HepG2 (cell line): Measurements from ENCODE around the gene SYNDIG1. TPM values are rescaled to one million over a fixed set of nuclear protein-coding genes. Genes with fewer than 3 reads are reported as not detected.

Source experiments
- ATAC-seq: fragments of 200-7000 bp; cut with Tn5 transposase; 3 replicates; pipeline ENCODE4 v1.9.1; 2020; ENCODE audit warnings: mild to moderate bottlenecking, moderate library complexity
- BruUV-seq: library from RNA; stranded (reverse); fragments of 400-500 nt; replicated peaks from 2 replicates; lab custom pipeline; 2021; lab: Mats Ljungman, UMichigan
- CTCF ChIA-PET: fragments of 300-600 bp; formaldehyde crosslinking; extraction: SDS; loops from one replicate; lab custom pipeline; 2021; ENCODE audit warnings: low total read pairs, inconsistent platforms, low intra/inter-chr PET ratio; lab: Yijun Ruan, JAX
- POLR2A ChIA-PET: fragments of 350-600 bp; sonication (Branson Sonifier 250); formaldehyde crosslinking; loops from one replicate; lab custom pipeline; 2020; ENCODE audit warnings: antibody characterized with exemption, inconsistent platforms; lab: Yijun Ruan, JAX
- DNase-seq: peaks from one replicate; pipeline ENCODE4 v3.0.0-alpha.2; 2015; ENCODE audit warnings: low spot score
- FAIRE-seq: peaks from 3 replicates; lab custom pipeline; 2011; peaks lifted over from hg19 to GRCh38; lab: Jason Lieb, UNC
- H2AFZ ChIP-seq: one replicate; pipeline ENCODE4 v1.6.1; 2011; ENCODE audit warnings: low read length, inconsistent platforms
- H3K27ac ChIP-seq: fragments of 300-600 bp; 3 replicates; pipeline ENCODE4 v1.8.0; 2011; ENCODE audit warnings: mixed run types, mild to moderate bottlenecking, mixed read lengths, low read length, inconsistent platforms; ENCODE audit not compliant: insufficient read depth; ENCODE audit errors: extremely low read length
- H3K27me3 ChIP-seq, 2 experiments: fragments of 200-600 bp in 1 of 2; 2 replicates in 1 of 2; 3 replicates in 1 of 2; pipeline versions ENCODE4 v1.6.0 to v1.8.0; 2011; ENCODE audit warnings: low read length in 2 of 2, mild to moderate bottlenecking in 2 of 2, moderate library complexity in 2 of 2, inconsistent platforms in 1 of 2; ENCODE audit not compliant: insufficient read depth in 2 of 2, control insufficient read depth in 1 of 2
- H3K36me3 ChIP-seq, 2 experiments: fragments of 200-600 bp in 1 of 2; replicated peaks in 1 of 2; 2 replicates in 1 of 2; 3 replicates in 1 of 2; pipeline versions ENCODE4 v1.5.1 to v1.8.0; 2011; ENCODE audit warnings: low read length in 2 of 2, inconsistent platforms in 1 of 2; ENCODE audit not compliant: insufficient read depth in 2 of 2, control insufficient read depth in 1 of 2
- H3K4me1 ChIP-seq: 2 replicates; pipeline ENCODE4 v1.5.1; 2012; ENCODE audit warnings: low read length, inconsistent platforms; ENCODE audit not compliant: insufficient read depth
- H3K4me2 ChIP-seq: 2 replicates; pipeline ENCODE4 v1.6.0; 2011; ENCODE audit warnings: low read depth, low read length, inconsistent platforms
- H3K4me3 ChIP-seq, 3 experiments: fragments of 200-600 bp in 1 of 3; sonication (generic), shearing (Covaris generic) in 1 of 3; replicated peaks in 1 of 3; 2 replicates each; pipeline ENCODE4 v1.5.1; 2011 to 2016; ENCODE audit warnings: low read length in 3 of 3, inconsistent platforms in 2 of 3, low read depth in 2 of 3, mild to moderate bottlenecking in 2 of 3, control low read depth in 1 of 3, mixed read lengths in 1 of 3; ENCODE audit not compliant: insufficient read depth in 1 of 3
- H3K79me2 ChIP-seq: one replicate; pipeline ENCODE4 v1.6.1; 2011; ENCODE audit warnings: low read length, inconsistent platforms; ENCODE audit not compliant: insufficient read depth
- H3K9ac ChIP-seq: 2 replicates; pipeline ENCODE4 v1.6.0; 2011; ENCODE audit warnings: mild to moderate bottlenecking, low read depth, low read length, inconsistent platforms; ENCODE audit not compliant: insufficient read depth
- H3K9me3 ChIP-seq: 2 replicates; pipeline ENCODE4 v1.5.1; 2012; ENCODE audit warnings: mild to moderate bottlenecking, low read length
- H4K20me1 ChIP-seq: 2 replicates; pipeline ENCODE4 v1.6.0; 2011; ENCODE audit warnings: inconsistent platforms, mild to moderate bottlenecking, low read length, moderate library complexity; ENCODE audit not compliant: insufficient read depth
- ATAD3A ChIP-seq: sonication (generic); formaldehyde crosslinking; IDR thresholded peaks from 2 replicates; pipeline ENCODE4 v1.4.0; 2020; ENCODE audit warnings: missing genetic modification reagents
- CEBPB ChIP-seq: IDR thresholded peaks from 2 replicates; pipeline ENCODE4 v1.6.1; 2011; ENCODE audit warnings: low read depth, low read length, improper control_type of control experiment, borderline replicate concordance
- MEF2D ChIP-seq: sonication (generic); formaldehyde crosslinking; IDR thresholded peaks from 2 replicates; pipeline ENCODE4 v1.5.1; 2020; ENCODE audit warnings: mild to moderate bottlenecking, missing genetic modification reagents
- PRPF4 ChIP-seq: fragments of 200-400 bp; formaldehyde crosslinking; IDR thresholded peaks from 2 replicates; pipeline ENCODE4 v1.6.1; 2016; ENCODE audit warnings: low read length, low read depth; ENCODE audit not compliant: poor library complexity, severe bottlenecking
- RAD51 ChIP-seq: fragments of 450-650 bp; IDR thresholded peaks from 2 replicates; pipeline ENCODE4 v1.6.1; 2016; ENCODE audit warnings: borderline replicate concordance
- SAFB2 ChIP-seq: sonication (generic); formaldehyde crosslinking; IDR thresholded peaks from 2 replicates; pipeline ENCODE4 v1.5.1; 2020; ENCODE audit warnings: missing genetic modification reagents, low read depth, mild to moderate bottlenecking, borderline replicate concordance
- ZFX ChIP-seq: sonication (generic); formaldehyde crosslinking; IDR thresholded peaks from 2 replicates; pipeline ENCODE4 v1.4.0; 2020; ENCODE audit warnings: mild to moderate bottlenecking, low read depth, missing genetic modification reagents, moderate library complexity
- ZNF234 ChIP-seq: sonication (generic); formaldehyde crosslinking; conservative IDR thresholded peaks from 2 replicates; pipeline ENCODE4 v1.5.1; 2020; ENCODE audit warnings: mild to moderate bottlenecking, missing genetic modification reagents
- ZNF33A ChIP-seq: sonication (generic); formaldehyde crosslinking; IDR thresholded peaks from 2 replicates; pipeline ENCODE4 v1.5.1; 2020; ENCODE audit warnings: missing genetic modification reagents, mild to moderate bottlenecking, moderate library complexity, borderline replicate concordance
- ZNF343 ChIP-seq: sonication (generic); formaldehyde crosslinking; IDR thresholded peaks from 2 replicates; pipeline ENCODE4 v1.4.0; 2020; ENCODE audit warnings: mild to moderate bottlenecking, missing genetic modification reagents
- ZNF460 ChIP-seq: sonication (generic); formaldehyde crosslinking; IDR thresholded peaks from 2 replicates; pipeline ENCODE4 v1.5.1; 2020; ENCODE audit warnings: missing genetic modification reagents, mild to moderate bottlenecking, borderline replicate concordance
- ZNF563 ChIP-seq: sonication (generic); formaldehyde crosslinking; IDR thresholded peaks from 2 replicates; pipeline ENCODE4 v1.8.0; 2022; ENCODE audit warnings: mild to moderate bottlenecking, moderate library complexity, missing genetic modification reagents
- ZNF660 ChIP-seq: sonication (generic); formaldehyde crosslinking; IDR thresholded peaks from 2 replicates; pipeline ENCODE4 v1.5.1; 2020; ENCODE audit warnings: mild to moderate bottlenecking, low read depth, missing genetic modification reagents, borderline replicate concordance
- ZNF782 ChIP-seq: sonication (generic); formaldehyde crosslinking; IDR thresholded peaks from 2 replicates; pipeline ENCODE4 v1.4.0; 2020; ENCODE audit warnings: missing genetic modification reagents, mild to moderate bottlenecking, borderline replicate concordance
- ZSCAN29 ChIP-seq: sonication (generic); formaldehyde crosslinking; conservative IDR thresholded peaks from 2 replicates; pipeline ENCODE4 v1.4.0; 2020; ENCODE audit warnings: mild to moderate bottlenecking, missing genetic modification reagents
- WGBS: methylation state at CpG from one replicate; pipeline ENCODE4 v1.1.6; 2017; ENCODE audit warnings: low lambda C conversion rate; 5-methylcytosine and 5-hydroxymethylcytosine counted together
- in situ Hi-C: cut with HindIII; loops from 2 replicates; pipeline ENCODE4 v1.10.0; 2017; ENCODE audit warnings: low pct_unique_long_range_greater_than_20kb; ENCODE audit not compliant: extremely low pct_ligation_motif_present
- intact Hi-C: fragments of 100-400 bp; cut with micrococcal nuclease; formaldehyde crosslinking; loops from one replicate; pipeline ENCODE4 v1.10.0; 2022; ENCODE audit not compliant: unreplicated experiment
- polyA plus RNA-seq, 8 experiments: library from polyadenylated mRNA; depleted of rRNA in 3 of 8; stranded (reverse) in 7 of 8; unstranded in 1 of 8; fragments of >200 nt; fragmentation: Illumina TruSeq in 4 of 8; extraction: Trizol in 4 of 8; gene quantifications; 2 replicates each; pipeline versions ENCODE4 v1.2.1 to v1.2.3, GENCODE V29; 2011 to 2016; ENCODE audit warnings: low read depth in 4 of 8, missing spikeins in 1 of 8, mixed read lengths in 1 of 8; ENCODE audit not compliant: insufficient read depth in 1 of 8
- total RNA-seq, 5 experiments: library from RNA; depleted of rRNA; stranded (reverse); fragments of >200 nt; fragmentation: Illumina TruSeq; extraction: Trizol; gene quantifications; 2 replicates each; pipeline ENCODE4 v1.2.3, GENCODE V29; 2016; ENCODE audit warnings: low read depth in 1 of 5
- TF ChIP-seq, protein P1 (sequence below): fragments of 450-650 bp; IDR thresholded peaks from 2 replicates; pipeline ENCODE4 v1.6.1; 2016

SYNDIG1 gene
- total and polyA plus RNA-seq, 2 of the 13 experiments (the other 11 are each of a cell fraction or from before 2014, with no cell fraction given), result not detected

DNA sequence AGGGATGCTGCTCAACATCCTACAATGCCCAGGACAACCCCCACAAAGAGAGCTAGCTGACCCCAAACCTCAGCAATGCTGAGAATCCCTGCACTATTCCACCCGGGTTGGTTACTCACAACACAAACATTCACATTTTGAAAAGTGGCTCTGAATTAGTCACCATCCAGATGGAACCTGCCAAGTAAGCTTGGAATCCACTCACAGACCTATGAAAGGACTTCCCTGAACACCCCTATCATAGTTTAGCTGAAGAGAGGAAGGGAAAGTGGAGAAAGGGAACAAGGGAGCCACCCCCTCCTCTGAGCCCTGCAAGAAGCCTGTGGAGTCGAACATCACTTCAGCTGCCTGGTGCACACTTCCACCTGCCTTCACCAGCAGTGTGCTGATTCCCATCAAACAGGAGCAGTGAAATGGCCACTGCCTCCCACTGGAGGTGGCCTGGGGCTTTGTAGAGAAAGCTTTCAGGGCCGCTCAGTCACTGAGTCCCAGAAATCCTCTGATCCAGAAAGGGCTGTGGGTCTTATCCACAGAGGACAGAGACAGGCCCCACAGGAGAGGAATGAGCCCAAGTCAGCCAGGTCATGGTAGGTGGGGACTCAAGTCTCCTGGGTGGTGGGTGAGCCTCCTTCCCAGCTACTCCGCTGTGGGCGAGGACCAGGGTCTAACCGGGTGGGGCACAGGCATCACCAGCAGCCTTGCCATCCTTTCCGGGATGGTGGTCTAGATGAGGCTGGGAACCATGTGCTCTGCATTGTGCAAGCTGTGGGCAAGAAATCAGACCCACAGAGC is 203.7 kb downstream of the SYNDIG1 start:
- Histone ChIP-seq H3K36me3 (no peaks in the 10 kb centered on the region), H2AFZ (no peak overlapping the region)
- intact Hi-C loops, result no loop called here
- TF ChIP-seq ZNF33A (CRISPR knock-in tag) (no peak), ZNF660 (CRISPR knock-in tag) (no peak), ZFX (CRISPR knock-in tag) (no peak), SAFB2 (CRISPR knock-in tag) (no peak), ZNF343 (CRISPR knock-in tag) (no peak), MEF2D (CRISPR knock-in tag) (no peak), ATAD3A (CRISPR knock-in tag) (no peak), ZNF782 (CRISPR knock-in tag) (no peak), CEBPB (no peak), PRPF4 (no peak), ZNF563 (CRISPR knock-in tag) (no peak), ZSCAN29 (CRISPR knock-in tag) (no peak), RAD51 (no peak), ZNF460 (CRISPR knock-in tag) (no peak), ZNF234 (CRISPR knock-in tag) (no peak)
- TF ChIP-seq, protein P1, sequence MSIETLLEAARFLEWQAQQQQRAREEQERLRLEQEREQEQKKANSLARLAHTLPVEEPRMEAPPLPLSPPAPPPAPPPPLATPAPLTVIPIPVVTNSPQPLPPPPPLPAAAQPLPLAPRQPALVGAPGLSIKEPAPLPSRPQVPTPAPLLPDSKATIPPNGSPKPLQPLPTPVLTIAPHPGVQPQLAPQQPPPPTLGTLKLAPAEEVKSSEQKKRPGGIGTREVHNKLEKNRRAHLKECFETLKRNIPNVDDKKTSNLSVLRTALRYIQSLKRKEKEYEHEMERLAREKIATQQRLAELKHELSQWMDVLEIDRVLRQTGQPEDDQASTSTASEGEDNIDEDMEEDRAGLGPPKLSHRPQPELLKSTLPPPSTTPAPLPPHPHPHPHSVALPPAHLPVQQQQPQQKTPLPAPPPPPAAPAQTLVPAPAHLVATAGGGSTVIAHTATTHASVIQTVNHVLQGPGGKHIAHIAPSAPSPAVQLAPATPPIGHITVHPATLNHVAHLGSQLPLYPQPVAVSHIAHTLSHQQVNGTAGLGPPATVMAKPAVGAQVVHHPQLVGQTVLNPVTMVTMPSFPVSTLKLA, result no peak
- TF ChIP-seq, all 625 proteins: peak for 0
- in situ Hi-C loops, result no loop called here
- CTCF ChIA-PET, result no interaction called here
- Histone ChIP-seq H3K4me1 (no peaks in the 10 kb centered on the region), H3K9ac (no peak overlapping the region), H3K4me3 (no peak overlapping the region), H4K20me1 (no peaks in the 10 kb centered on the region), H3K79me2 (no peaks in the 10 kb centered on the region), H3K27me3 (peaks cover 7 to 24% of the 10 kb centered on the region in 2 experiments; a peak in 2 of 5 replicates), H3K4me2 (no peak overlapping the region), H3K27ac (no peak overlapping the region), H3K9me3 (no peaks in the 10 kb centered on the region)
- BruUV-seq, result no TSS peak
- POLR2A ChIA-PET, result no interaction called here
- ATAC-seq, result no peak
- no peak for DNase-seq
- FAIRE-seq, result no peak
- WGBS, result 5% methylated on average over 5 of the region's 7 CpGs
